Gastrocnemius medialis (tissue), 4 donors: ENCODE measurements around the gene COLEC12.

Source experiments
- CTCF ChIP-seq, 5 experiments: fragments of 450-650 bp in 3 of 5; fragments of 200-600 bp in 2 of 5; sonication (generic) in 2 of 5; IDR thresholded peaks in 4 of 5; conservative IDR thresholded peaks in 1 of 5; 1 replicate in 4 of 5; 2 replicates in 1 of 5; pipeline ENCODE4 v1.5.1; 2016 to 2019; ENCODE audit warnings: antibody characterized with exemption in 5 of 5, mild to moderate bottlenecking in 3 of 5, moderate library complexity in 3 of 5
- POLR2A ChIP-seq, 2 donors: fragments of 450-650 bp; IDR thresholded peaks; one replicate each; pipeline ENCODE4 v1.6.1; 2017; ENCODE audit warnings: antibody characterized with exemption in 2 of 2, mild to moderate bottlenecking in 2 of 2, moderate library complexity in 2 of 2

GRCh38 chr18:396251-396555 is 104.3 kb downstream of the COLEC12 start:
- TF ChIP-seq CTCF (IDR thresholded peaks at IDR 0.05 in 4 of 5, conservative IDR thresholded peaks at IDR 0.05 in 1 of 5): no peak
- TF ChIP-seq POLR2A (IDR thresholded peaks at IDR 0.05): no peak
